Ovary (tissue), 3 donors: ENCODE measurements around the gene GNAS-AS1.

ENCODE experiments used
- POLR2A ChIP-seq: fragments of 450-650 bp; IDR thresholded peaks from one replicate; pipeline ENCODE4 v1.6.1; 2017; ENCODE audit warnings: antibody characterized with exemption, mild to moderate bottlenecking, moderate library complexity
- TF ChIP-seq, protein P1 (sequence below), 3 donors: fragments of 450-650 bp in 2 of 3; fragments of 200-600 bp in 1 of 3; IDR thresholded peaks; one replicate each; pipeline versions ENCODE4 v1.5.1 to v1.8.0; 2016 to 2022; ENCODE audit warnings: antibody characterized with exemption in 3 of 3, mild to moderate bottlenecking in 1 of 3
- donor health status: DM: no; HTN: no; CAD: no.

DNA sequence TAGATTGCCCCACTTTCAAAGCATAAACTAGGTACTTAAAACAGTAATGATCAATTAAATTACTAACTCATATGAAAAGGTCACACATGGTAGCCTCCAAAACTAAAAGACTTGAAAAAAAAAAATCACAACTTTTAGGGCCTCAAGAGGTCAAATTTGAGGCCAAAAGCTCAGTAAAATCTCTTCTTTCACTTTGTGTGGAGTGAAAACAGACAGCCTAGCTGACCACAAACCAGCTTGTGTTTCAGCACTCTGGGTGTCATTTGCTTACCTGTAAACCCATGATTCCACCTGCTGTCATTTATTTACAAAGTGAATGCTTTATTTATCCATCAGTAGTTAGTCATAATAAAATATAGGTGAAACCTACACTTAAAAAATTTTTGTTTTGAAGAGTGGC, 35.8 kb upstream of the GNAS-AS1 start:
- TF ChIP-seq, protein P1, sequence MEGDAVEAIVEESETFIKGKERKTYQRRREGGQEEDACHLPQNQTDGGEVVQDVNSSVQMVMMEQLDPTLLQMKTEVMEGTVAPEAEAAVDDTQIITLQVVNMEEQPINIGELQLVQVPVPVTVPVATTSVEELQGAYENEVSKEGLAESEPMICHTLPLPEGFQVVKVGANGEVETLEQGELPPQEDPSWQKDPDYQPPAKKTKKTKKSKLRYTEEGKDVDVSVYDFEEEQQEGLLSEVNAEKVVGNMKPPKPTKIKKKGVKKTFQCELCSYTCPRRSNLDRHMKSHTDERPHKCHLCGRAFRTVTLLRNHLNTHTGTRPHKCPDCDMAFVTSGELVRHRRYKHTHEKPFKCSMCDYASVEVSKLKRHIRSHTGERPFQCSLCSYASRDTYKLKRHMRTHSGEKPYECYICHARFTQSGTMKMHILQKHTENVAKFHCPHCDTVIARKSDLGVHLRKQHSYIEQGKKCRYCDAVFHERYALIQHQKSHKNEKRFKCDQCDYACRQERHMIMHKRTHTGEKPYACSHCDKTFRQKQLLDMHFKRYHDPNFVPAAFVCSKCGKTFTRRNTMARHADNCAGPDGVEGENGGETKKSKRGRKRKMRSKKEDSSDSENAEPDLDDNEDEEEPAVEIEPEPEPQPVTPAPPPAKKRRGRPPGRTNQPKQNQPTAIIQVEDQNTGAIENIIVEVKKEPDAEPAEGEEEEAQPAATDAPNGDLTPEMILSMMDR (IDR thresholded peaks at IDR 0.05), result no peak
- no peak for TF ChIP-seq POLR2A
